ENCODE results near the gene PRKAG1.
A peak's percentile ranks its signal among the peaks of the same experiment; 100 is the strongest.

The PRKAG1 gene

DNA sequence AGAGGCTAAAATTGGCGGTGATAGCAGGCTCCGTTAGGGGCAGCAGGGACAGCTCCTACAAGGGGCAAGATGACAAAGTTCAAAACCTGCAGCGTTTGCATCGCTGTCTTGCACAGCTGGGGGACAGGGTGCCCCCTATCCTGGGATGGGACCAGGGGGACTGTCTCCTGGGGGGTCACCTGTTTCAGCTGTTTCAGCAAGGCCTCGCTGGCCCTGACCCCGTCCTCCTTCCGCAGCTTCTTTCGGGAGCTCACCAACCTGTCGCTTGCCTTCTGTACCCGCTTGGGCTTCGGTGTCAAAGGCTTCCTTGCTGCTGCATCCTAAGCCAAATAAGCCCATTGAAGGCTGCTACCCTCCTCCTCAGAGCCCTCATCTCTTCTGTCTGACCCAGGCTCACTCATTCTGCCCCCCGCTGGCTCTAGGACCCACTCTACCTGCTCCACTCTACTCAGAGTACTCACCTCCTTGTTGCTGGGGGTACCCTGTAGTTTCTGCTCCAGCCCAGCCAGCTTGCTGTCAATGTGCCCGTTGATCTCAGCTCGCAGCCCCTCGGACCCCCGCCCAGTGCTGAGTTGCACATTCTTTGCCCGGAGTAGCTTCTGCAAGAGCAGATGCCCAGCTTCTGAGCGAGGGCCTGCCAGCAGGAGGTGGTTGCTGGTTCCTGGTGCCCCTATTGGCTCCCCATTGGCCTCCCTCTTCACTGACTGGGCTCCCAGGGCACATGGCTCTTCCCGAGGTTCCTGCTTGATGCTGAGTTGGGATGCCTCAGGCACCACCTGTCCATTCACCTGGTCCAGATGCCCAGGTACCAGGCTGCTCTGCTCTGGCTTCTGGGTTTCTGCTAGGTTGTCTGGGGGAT is 12.4 kb upstream of the PRKAG1 start:
- no peak for DNase-seq

GRCh38 chr12:49030119-49030518 is 11.5 kb upstream of the PRKAG1 start:
- DNase-seq, result no peak

- DNase-seq, result no peak
Measured at GRCh38 chr12:49028666-49029275, 10.2 kb upstream of the PRKAG1 start.

- DNase-seq, result no peak
Measured at GRCh38 chr12:49027846-49028555, 9.4 kb upstream of the PRKAG1 start.

- no peak for DNase-seq
Measured at GRCh38 chr12:49026678-49027480, 8.3 kb upstream of the PRKAG1 start.

- DNase-seq, result no peak
Measured at GRCh38 chr12:49026101-49026500, 7.5 kb upstream of the PRKAG1 start.

- no peak for DNase-seq
Measured at GRCh38 chr12:49025463-49025862, 6.9 kb upstream of the PRKAG1 start.

- DNase-seq, result no peak
Measured at GRCh38 chr12:49024543-49024942, 6.0 kb upstream of the PRKAG1 start.

GRCh38 chr12:49023812-49024211 is 5.2 kb upstream of the PRKAG1 start:
- DNase-seq, result no peak

DNA sequence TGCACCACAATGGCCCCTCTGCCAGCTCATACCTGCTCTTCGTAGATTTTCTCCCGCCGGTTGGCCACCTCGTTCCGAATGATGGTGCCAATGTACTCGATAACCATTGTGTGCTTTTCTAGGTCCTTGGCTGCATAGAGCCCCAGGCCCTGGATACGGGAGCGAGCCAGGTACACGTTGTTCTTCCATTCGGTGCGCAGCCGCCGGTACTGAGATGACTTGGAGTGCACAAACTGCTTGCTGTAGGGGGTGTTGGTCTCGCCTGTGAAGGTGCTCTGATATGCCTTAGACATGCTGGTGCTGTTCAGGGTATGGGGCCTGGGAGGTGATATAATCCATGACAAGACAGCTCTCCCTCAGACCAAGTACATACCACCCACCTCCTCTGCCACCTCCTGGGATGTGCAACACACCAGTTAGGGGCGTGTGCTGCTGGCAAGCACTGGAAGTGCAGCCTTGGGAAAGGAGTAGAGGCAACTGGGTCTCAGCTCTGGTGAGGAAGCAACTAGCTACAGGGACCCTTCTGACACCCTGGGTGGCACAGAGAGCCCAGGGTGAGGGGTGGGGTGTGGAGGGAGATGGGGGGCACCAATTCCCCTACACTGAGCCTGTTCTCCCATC is 4.1 kb upstream of the PRKAG1 start:
- no peak for DNase-seq

DNA sequence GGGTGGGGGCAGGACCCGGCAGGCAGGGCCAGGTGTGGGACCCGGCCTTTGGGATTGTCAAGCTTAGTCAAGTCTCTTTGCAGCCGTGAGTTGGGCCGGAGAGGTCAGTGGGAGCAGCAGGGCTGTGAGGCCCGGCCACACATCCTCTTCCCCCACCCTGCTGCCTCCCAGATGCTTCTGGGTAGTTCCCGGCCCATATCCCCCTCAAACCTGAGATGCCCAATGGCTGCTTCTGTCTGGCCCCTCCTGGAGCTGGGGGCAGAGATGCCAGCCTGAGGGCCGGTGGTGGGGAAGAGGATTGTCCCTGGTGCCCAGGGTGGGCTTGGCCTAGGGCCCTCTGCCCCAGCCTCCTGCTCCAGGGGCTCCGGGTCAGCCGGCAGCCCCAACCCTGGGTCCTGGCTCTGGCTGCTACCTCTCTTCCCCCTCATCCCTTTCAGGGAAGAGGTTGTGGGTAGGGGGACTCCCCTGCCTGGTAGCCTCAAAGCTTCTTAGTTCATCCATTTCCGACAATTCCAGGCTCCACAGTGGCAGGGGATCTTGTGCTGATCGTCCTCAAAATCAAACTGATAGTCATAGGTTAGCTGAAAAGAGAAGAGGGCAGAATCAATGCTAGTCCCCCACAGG is 2.8 kb upstream of the PRKAG1 start:
- no peak for DNase-seq

DNA sequence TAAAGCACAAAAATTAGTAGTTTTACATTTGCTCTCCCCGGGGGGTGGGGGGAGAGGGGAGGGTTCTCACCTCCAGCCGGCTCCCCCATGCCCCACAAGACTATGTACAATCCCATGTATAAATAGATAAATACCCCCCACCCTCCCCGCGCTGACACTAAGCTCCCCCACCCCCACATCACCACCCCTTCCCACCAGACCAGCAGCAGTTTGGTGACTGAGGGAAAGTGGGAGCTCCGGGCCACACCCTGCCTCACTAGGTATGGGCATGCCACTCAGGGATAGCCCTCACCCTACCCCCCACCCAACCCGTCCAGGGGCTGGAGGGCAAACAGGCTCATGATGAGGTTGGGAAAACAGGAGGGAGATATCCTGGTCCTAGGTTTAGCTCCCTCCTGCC is 1.9 kb upstream of the PRKAG1 start:
- no peak for DNase-seq

- DNase-seq, result peak; percentile 23
Measured at GRCh38 chr12:49019443-49020324, 1.1 kb upstream of the PRKAG1 start.

DNA sequence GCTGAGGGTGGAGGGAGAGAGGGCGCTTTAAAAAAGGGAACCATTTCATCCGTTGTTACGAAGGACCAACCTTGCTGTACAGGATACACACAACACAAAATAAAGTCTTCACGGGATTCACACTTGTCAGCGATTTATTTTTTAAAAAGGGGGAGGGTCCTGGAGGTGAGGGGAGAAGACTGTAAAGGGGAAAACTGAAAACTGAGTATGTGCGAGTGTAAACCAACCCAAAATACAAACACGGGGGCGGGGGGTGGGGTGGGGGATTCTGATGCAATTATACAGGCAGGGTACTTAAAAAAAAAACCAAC is 499 bp upstream of the PRKAG1 start:
- DNase-seq, result no peak

DNA sequence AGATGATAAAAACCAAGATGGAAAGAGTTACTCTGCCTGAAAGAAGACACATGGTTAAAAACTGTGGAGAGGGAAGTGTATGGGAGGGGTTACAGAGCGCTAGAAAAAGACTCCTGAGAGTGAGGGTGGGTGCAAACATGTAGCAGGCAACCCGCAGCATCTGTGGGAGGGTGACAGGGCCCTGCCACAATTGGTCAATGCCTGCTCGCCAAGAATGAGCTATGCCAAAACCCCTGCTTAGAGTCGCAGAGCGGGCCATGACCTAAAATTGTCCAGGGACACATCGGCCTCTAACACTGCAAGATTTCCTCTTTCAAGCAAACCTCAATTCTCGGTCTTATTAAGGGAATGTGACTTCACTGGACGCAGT is 700 bp downstream of the PRKAG1 start:
- DNase-seq, result no peak

- DNase-seq, result no peak
Measured at GRCh38 chr12:49015196-49015595, 3.4 kb downstream of the PRKAG1 start.

DNA sequence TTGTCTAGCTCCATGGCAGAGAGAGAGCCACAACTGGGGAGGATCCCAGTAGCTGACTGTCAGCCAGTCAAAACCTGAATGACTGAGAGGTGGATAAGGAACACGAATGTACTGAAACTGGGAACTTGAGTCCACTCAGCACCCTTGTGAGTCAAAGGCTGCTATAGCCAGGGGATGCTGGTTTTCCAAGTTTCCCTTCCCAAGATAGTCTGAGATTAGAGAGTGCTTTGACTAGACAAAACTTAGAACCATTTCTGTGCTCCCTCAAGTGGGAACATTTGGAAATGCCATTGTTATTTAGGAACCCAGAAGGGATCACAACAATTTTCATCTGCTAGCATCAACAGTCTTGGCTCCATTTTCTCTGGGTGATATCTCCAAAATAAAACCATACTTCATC is 4.0 kb downstream of the PRKAG1 start:
- no peak for DNase-seq

- no peak for DNase-seq
Measured at GRCh38 chr12:49013428-49013827, 5.1 kb downstream of the PRKAG1 start.

- no peak for DNase-seq
Measured at GRCh38 chr12:49012739-49013138, 5.8 kb downstream of the PRKAG1 start.

GRCh38 chr12:49010092-49010668 is 8.4 kb downstream of the PRKAG1 start:
- no peak for DNase-seq

- no peak for DNase-seq
Measured at GRCh38 chr12:49008943-49009342, 9.6 kb downstream of the PRKAG1 start.

Measured in NCI-H2227 treated with DMSO at 0.1 percent for 48 hours (cell line).